Stimulated activated naive B cell treated with anti-CD40 and anti-IgM and Interleukin-4, amounts not matched to agents 10 μg/mL and 1 μg/mL and 100 μg/mL, for 72 hours (primary cell): ENCODE results near the gene OXSM.

Experiments
- ATAC-seq, 2 donors: fragments of 150-1000 bp; cut with Tn5 transposase; replicated peaks; 2 replicates each; pipeline ENCODE4 v1.10.0; 2021; ENCODE audit warnings: moderate library complexity in 1 of 2
- DNase-seq: peaks from one replicate; pipeline ENCODE4 v3.0.0; 2021
- H3K27ac Mint-ChIP-seq: one replicate; pipeline ENCODE4 v1.8.0; 2022; ENCODE audit warnings: mild to moderate bottlenecking, mixed read lengths
- H3K27me3 Mint-ChIP-seq, 2 donors: one replicate each; pipeline ENCODE4 v1.8.0; 2022; ENCODE audit warnings: mixed read lengths in 2 of 2
- H3K36me3 Mint-ChIP-seq, 2 donors: one replicate each; pipeline ENCODE4 v1.8.0; 2022; ENCODE audit warnings: mixed read lengths in 2 of 2, mild to moderate bottlenecking in 1 of 2
- H3K4me1 Mint-ChIP-seq, 2 donors: one replicate each; pipeline ENCODE4 v1.8.0; 2022; ENCODE audit warnings: mixed read lengths in 2 of 2, mild to moderate bottlenecking in 1 of 2
- H3K4me3 Mint-ChIP-seq, 2 donors: one replicate each; pipeline ENCODE4 v1.8.0; 2022; ENCODE audit warnings: mild to moderate bottlenecking in 2 of 2, mixed read lengths in 2 of 2, moderate library complexity in 1 of 2
- H3K9me3 Mint-ChIP-seq, 2 donors: one replicate each; pipeline ENCODE4 v1.8.0; 2022; ENCODE audit warnings: mixed read lengths in 2 of 2, mild to moderate bottlenecking in 1 of 2

Gene OXSM

GRCh38 chr3:25782938-25783660 lies 6.8 kb upstream of the OXSM start, which contains the start of gene NGLY1:
NGLY1 (minus strand) TSS chr3:25783443; CDS start chr3:25783390, 53 bp downstream.
- Mint-ChIP-seq H3K36me3 (peaks cover 4 to 6% of the 10 kb centered on the region in 2 donors), H3K27ac (peak within 1 kb of the TSS; percentile 97), H3K4me1 (peaks cover 9 to 37% of the 10 kb centered on the region in 2 donors), H3K4me3 (peak within 1 kb of the TSS; percentile 86), H3K27me3 (no peaks in the 10 kb centered on the region), H3K9me3 (no peaks in the 10 kb centered on the region)
- ATAC-seq (peak; percentile 80 to 82), DNase-seq (peak; percentile 81)

GRCh38 chr3:25783661-25784512 lies 6.0 kb upstream of the OXSM start:
- H3K4me1 Mint-ChIP-seq: peaks cover 9 to 37% of the 10 kb centered on the region in 2 donors

GRCh38 chr3:25784971-25785370 lies 4.9 kb upstream of the OXSM start:
- DNase-seq (no peak), ATAC-seq (no peak)
- Mint-ChIP-seq H3K36me3 (peaks cover 2 to 4% of the 10 kb centered on the region in 2 donors), H3K27ac (no peak overlapping the region), H3K4me1 (peaks cover 9 to 36% of the 10 kb centered on the region in 2 donors), H3K9me3 (no peaks in the 10 kb centered on the region), H3K4me3 (no peak overlapping the region), H3K27me3 (no peaks in the 10 kb centered on the region)

More at GRCh38 chr3:25783661-25784512, 6.0 kb upstream of the OXSM start:
- peak overlapping the region; percentile 83 to 86 for H3K4me3 Mint-ChIP-seq
- peak overlapping the region; percentile 89 for H3K27ac Mint-ChIP-seq
- H3K36me3 Mint-ChIP-seq: peaks cover 2 to 4% of the 10 kb centered on the region in 2 donors
- ATAC-seq (peak; percentile 17 to 25), DNase-seq (no peak)
- H3K27me3 Mint-ChIP-seq: no peaks in the 10 kb centered on the region
- no peaks in the 10 kb centered on the region for H3K9me3 Mint-ChIP-seq

GRCh38 chr3:25785826-25786225 lies 4.1 kb upstream of the OXSM start:
- peaks cover 10 to 29% of the 10 kb centered on the region in 2 donors for H3K4me1 Mint-ChIP-seq
- ATAC-seq: no peak
- H3K9me3 Mint-ChIP-seq: no peaks in the 10 kb centered on the region
- peaks cover 3 to 4% of the 10 kb centered on the region in 2 donors for H3K36me3 Mint-ChIP-seq
- no peaks in the 10 kb centered on the region for H3K27me3 Mint-ChIP-seq
- no peak overlapping the region for H3K4me3 Mint-ChIP-seq
- no peak overlapping the region for H3K27ac Mint-ChIP-seq
- no peak for DNase-seq

GRCh38 chr3:25787689-25788088 lies 2.2 kb upstream of the OXSM start:
- Mint-ChIP-seq H3K27ac (no peak overlapping the region), H3K36me3 (peaks cover 3 to 10% of the 10 kb centered on the region in 2 donors), H3K27me3 (no peaks in the 10 kb centered on the region), H3K4me3 (no peak overlapping the region), H3K4me1 (peaks cover 18 to 26% of the 10 kb centered on the region in 2 donors), H3K9me3 (no peaks in the 10 kb centered on the region)
- ATAC-seq (no peak), DNase-seq (no peak)

GRCh38 chr3:25789209-25789595 lies 688 bp upstream of the OXSM start:
- H3K9me3 Mint-ChIP-seq: no peaks in the 10 kb centered on the region
- peak overlapping the region; percentile 98 for H3K27ac Mint-ChIP-seq
- no peaks in the 10 kb centered on the region for H3K27me3 Mint-ChIP-seq
- H3K4me3 Mint-ChIP-seq: peak overlapping the region; percentile 91
- DNase-seq (no peak), ATAC-seq (no peak)
- peaks cover 6 to 13% of the 10 kb centered on the region in 2 donors for H3K36me3 Mint-ChIP-seq
- peaks cover 17 to 22% of the 10 kb centered on the region in 2 donors for H3K4me1 Mint-ChIP-seq

- peaks cover 0 to under 1% of the 10 kb centered on the region in 2 donors for H3K36me3 Mint-ChIP-seq
- no peaks in the 10 kb centered on the region for H3K27me3 Mint-ChIP-seq
- no peaks in the 10 kb centered on the region for H3K9me3 Mint-ChIP-seq
- H3K4me3 Mint-ChIP-seq: no peak overlapping the region
- DNase-seq (no peak), ATAC-seq (no peak)
- no peaks in the 10 kb centered on the region for H3K4me1 Mint-ChIP-seq
- no peak overlapping the region for H3K27ac Mint-ChIP-seq
These were observed 11.9 kb downstream of the OXSM start for GRCh38 chr3:25801786-25802185.

GRCh38 chr3:25803833-25804232 lies 13.9 kb downstream of the OXSM start:
- DNase-seq: no peak
- no peaks in the 10 kb centered on the region for H3K4me1 Mint-ChIP-seq
- no peaks in the 10 kb centered on the region for H3K36me3 Mint-ChIP-seq
- no peaks in the 10 kb centered on the region for H3K27me3 Mint-ChIP-seq
- ATAC-seq: no peak
- no peaks in the 10 kb centered on the region for H3K9me3 Mint-ChIP-seq
- H3K27ac Mint-ChIP-seq: no peak overlapping the region
- no peak overlapping the region for H3K4me3 Mint-ChIP-seq

GRCh38 chr3:25804676-25805075 lies 14.8 kb downstream of the OXSM start:
- Mint-ChIP-seq H3K9me3 (no peaks in the 10 kb centered on the region), H3K4me3 (no peak overlapping the region), H3K4me1 (no peaks in the 10 kb centered on the region), H3K27me3 (no peaks in the 10 kb centered on the region), H3K27ac (no peak overlapping the region), H3K36me3 (no peaks in the 10 kb centered on the region)
- DNase-seq: no peak
- no peak for ATAC-seq

GRCh38 chr3:25812644-25813043 lies 22.8 kb downstream of the OXSM start:
- no peak for DNase-seq
- no peaks in the 10 kb centered on the region for H3K27me3 Mint-ChIP-seq
- no peak overlapping the region for H3K4me3 Mint-ChIP-seq
- H3K9me3 Mint-ChIP-seq: no peaks in the 10 kb centered on the region
- H3K27ac Mint-ChIP-seq: no peak overlapping the region
- ATAC-seq: no peak
- H3K4me1 Mint-ChIP-seq: no peaks in the 10 kb centered on the region
- no peaks in the 10 kb centered on the region for H3K36me3 Mint-ChIP-seq

- DNase-seq (no peak), ATAC-seq (no peak)
- Mint-ChIP-seq H3K9me3 (no peaks in the 10 kb centered on the region), H3K27ac (no peak overlapping the region), H3K4me3 (no peak overlapping the region), H3K4me1 (no peaks in the 10 kb centered on the region), H3K36me3 (no peaks in the 10 kb centered on the region), H3K27me3 (no peaks in the 10 kb centered on the region)
These were observed 27.2 kb downstream of the OXSM start for GRCh38 chr3:25817107-25817506.

- no peaks in the 10 kb centered on the region for H3K9me3 Mint-ChIP-seq
- no peak for ATAC-seq
- H3K4me1 Mint-ChIP-seq: no peaks in the 10 kb centered on the region
- DNase-seq: no peak
- H3K27me3 Mint-ChIP-seq: no peaks in the 10 kb centered on the region
- H3K36me3 Mint-ChIP-seq: no peaks in the 10 kb centered on the region
- H3K27ac Mint-ChIP-seq: no peak overlapping the region
- no peak overlapping the region for H3K4me3 Mint-ChIP-seq
These were observed 27.7 kb downstream of the OXSM start for GRCh38 chr3:25817638-25818037.

- ATAC-seq: no peak
These were observed 28.4 kb downstream of the OXSM start for GRCh38 chr3:25818335-25818734.

GRCh38 chr3:25820366-25820765 lies 30.5 kb downstream of the OXSM start:
- H3K4me3 Mint-ChIP-seq: no peak overlapping the region

More at GRCh38 chr3:25818335-25818734, 28.4 kb downstream of the OXSM start:
- H3K4me3 Mint-ChIP-seq: no peak overlapping the region
- peaks cover 0 to 6% of the 10 kb centered on the region in 2 donors for H3K27me3 Mint-ChIP-seq
- H3K9me3 Mint-ChIP-seq: no peaks in the 10 kb centered on the region
- no peak for DNase-seq
- H3K36me3 Mint-ChIP-seq: no peaks in the 10 kb centered on the region
- H3K27ac Mint-ChIP-seq: no peak overlapping the region
- no peaks in the 10 kb centered on the region for H3K4me1 Mint-ChIP-seq

More at GRCh38 chr3:25820366-25820765, 30.5 kb downstream of the OXSM start:
- Mint-ChIP-seq H3K27ac (no peak overlapping the region), H3K36me3 (no peaks in the 10 kb centered on the region), H3K9me3 (no peaks in the 10 kb centered on the region), H3K27me3 (peaks cover 0 to 6% of the 10 kb centered on the region in 2 donors), H3K4me1 (no peaks in the 10 kb centered on the region)
- ATAC-seq (no peak), DNase-seq (no peak)
